Left ventricle myocardium superior (tissue), 1 donor: Measurements from ENCODE around the gene FCHSD1. TPM values are rescaled to one million over a fixed set of nuclear protein-coding genes. Genes with fewer than 3 reads are reported as not detected.
A peak's percentile ranks its signal among the peaks of the same experiment; 100 is the strongest.

Experiments used
- ATAC-seq: fragments of 200-7000 bp; cut with Tn5 transposase; one replicate; pipeline ENCODE4 v1.9.1; 2020; ENCODE audit warnings: mild to moderate bottlenecking, moderate library complexity
- DNase-seq: peaks from one replicate; pipeline ENCODE4 v3.0.0-alpha.2; 2020
- intact Hi-C: fragments of 100-400 bp; cut with micrococcal nuclease; formaldehyde crosslinking; loops from one replicate; pipeline ENCODE4 v1.11.0; 2022
- total RNA-seq: library from RNA; stranded (reverse); fragmentation: NEBNext Ultra II Directional; extraction: Animal tissue kit (Norgen Biotek cat#: 25700); gene quantifications from one replicate; pipeline ENCODE4 v1.2.1, GENCODE V29; 2021
- donor health status: DM: no; HTN: yes; CAD: no; lungs with severe emphysema.

Gene FCHSD1
- total RNA-seq, 1 donor from 2014 or later = 3.7 TPM

GRCh38 chr5:141598391-141599345 is 52.5 kb downstream of the FCHSD1 start:
- no peak for DNase-seq
- intact Hi-C loops = no loop called here
- peak; percentile 92 for ATAC-seq

GRCh38 chr5:141597814-141598213 is 53.4 kb downstream of the FCHSD1 start:
- ATAC-seq = peak; percentile 54
- no peak for DNase-seq
- intact Hi-C loops = no loop called here

GRCh38 chr5:141597394-141597793 is 53.8 kb downstream of the FCHSD1 start:
- DNase-seq (no peak), ATAC-seq (no peak)
- intact Hi-C loops = no loop called here

GRCh38 chr5:141596867-141597266 is 54.4 kb downstream of the FCHSD1 start:
- ATAC-seq (no peak), DNase-seq (no peak)
- intact Hi-C loops = no loop called here

- DNase-seq (no peak), ATAC-seq (no peak)
- intact Hi-C loops = no loop called here
Observed at GRCh38 chr5:141590127-141590526, 61.1 kb downstream of the FCHSD1 start.

Other genes starting within 250 kb of the FCHSD1 start
- 4.5 TPM for gene PCDHGA9, start 248.6 kb downstream of the FCHSD1 start, total RNA-seq
- 4.7 TPM for gene PCDHGB6, start 243.4 kb downstream of the FCHSD1 start, total RNA-seq
- gene PCDHGA10, start 238.4 kb downstream of the FCHSD1 start, total RNA-seq = 5.3 TPM
- gene PCDHGB7, start 233.7 kb downstream of the FCHSD1 start, total RNA-seq = 8.8 TPM
- gene PCDHGA11, start 230.4 kb downstream of the FCHSD1 start, total RNA-seq = 5.0 TPM
- gene PCDHGA12, start 220.9 kb downstream of the FCHSD1 start, total RNA-seq = 5.1 TPM
- gene PCDHGC3, start 175.5 kb downstream of the FCHSD1 start, total RNA-seq = 13.4 TPM
- 2.5 TPM for gene PCDHGC4, start 166.4 kb downstream of the FCHSD1 start, total RNA-seq
- 3.2 TPM for gene PCDHGC5, start 162.3 kb downstream of the FCHSD1 start, total RNA-seq
- 36.6 TPM for gene DIAPH1, start 32.4 kb downstream of the FCHSD1 start, total RNA-seq
- gene HDAC3, start 14.6 kb downstream of the FCHSD1 start, total RNA-seq = 28.9 TPM
- 0.55 TPM for gene RELL2, start 14.4 kb downstream of the FCHSD1 start, total RNA-seq
- 13.2 TPM for gene ARAP3, start 30.8 kb upstream of the FCHSD1 start, total RNA-seq
- gene PCDH1, start 227.0 kb upstream of the FCHSD1 start, total RNA-seq = 17.2 TPM